Astrocyte (in vitro differentiated cells and primary cell): ENCODE measurements around the gene IL1R1. TPM values are rescaled to one million over a fixed set of nuclear protein-coding genes. Genes with fewer than 3 reads are reported as not detected.

Experiments used
- DNase-seq: peaks from one replicate; pipeline ENCODE4 v3.0.0-alpha.2; 2010; ENCODE audit warnings: low read depth
- FAIRE-seq: peaks from 2 replicates; lab custom pipeline; 2011; peaks lifted over from hg19 to GRCh38; lab: Jason Lieb, UNC
- H2AFZ ChIP-seq: 2 replicates; pipeline ENCODE4 v1.6.0; 2012; ENCODE audit warnings: low read depth, low read length, inconsistent platforms
- H3K27ac ChIP-seq: 2 replicates; pipeline ENCODE4 v1.5.1; 2011; ENCODE audit warnings: low read depth, low read length, inconsistent platforms
- H3K27me3 ChIP-seq: 2 replicates; pipeline ENCODE4 v1.6.0; 2011; ENCODE audit warnings: low read length, inconsistent platforms; ENCODE audit not compliant: insufficient read depth
- H3K36me3 ChIP-seq: 2 replicates; pipeline ENCODE4 v1.5.1; 2011; ENCODE audit warnings: low read length, inconsistent platforms; ENCODE audit not compliant: insufficient read depth
- H3K4me1 ChIP-seq: 2 replicates; pipeline ENCODE4 v1.5.1; 2011; ENCODE audit warnings: low read length, inconsistent platforms; ENCODE audit not compliant: insufficient read depth
- H3K4me2 ChIP-seq: 2 replicates; pipeline ENCODE4 v1.6.0; 2012; ENCODE audit warnings: low read length, inconsistent platforms
- H3K4me3 ChIP-seq: 2 replicates; pipeline ENCODE4 v1.5.1; 2011; ENCODE audit warnings: low read depth, mild to moderate bottlenecking, low read length, inconsistent platforms; ENCODE audit not compliant: insufficient read depth
- H3K79me2 ChIP-seq: 2 replicates; pipeline ENCODE4 v1.6.0; 2012; ENCODE audit warnings: mild to moderate bottlenecking, low read length, inconsistent platforms; ENCODE audit not compliant: insufficient read depth
- H3K9ac ChIP-seq: 2 replicates; pipeline ENCODE4 v1.6.0; 2012; ENCODE audit warnings: mild to moderate bottlenecking, low read length, inconsistent platforms
- H3K9me3 ChIP-seq: 2 replicates; pipeline ENCODE4 v1.5.1; 2012; ENCODE audit warnings: low read depth, mild to moderate bottlenecking, low read length, inconsistent platforms; ENCODE audit not compliant: insufficient read depth
- H4K20me1 ChIP-seq: 2 replicates; pipeline ENCODE4 v1.6.0; 2012; ENCODE audit warnings: low read length, inconsistent platforms; ENCODE audit not compliant: insufficient read depth
- H3K27ac Mint-ChIP-seq: one replicate; pipeline ENCODE4 v1.8.0; 2021; ENCODE audit warnings: mild to moderate bottlenecking, mixed read lengths; ENCODE audit not compliant: unreplicated experiment
- H3K27me3 Mint-ChIP-seq: one replicate; pipeline ENCODE4 v1.8.0; 2021; ENCODE audit warnings: low read depth, mixed read lengths; ENCODE audit not compliant: unreplicated experiment
- H3K36me3 Mint-ChIP-seq: one replicate; pipeline ENCODE4 v1.8.0; 2021; ENCODE audit warnings: low read depth, mixed read lengths; ENCODE audit not compliant: unreplicated experiment
- H3K4me1 Mint-ChIP-seq: one replicate; pipeline ENCODE4 v1.8.0; 2021; ENCODE audit warnings: low read depth, mixed read lengths; ENCODE audit not compliant: unreplicated experiment
- H3K4me3 Mint-ChIP-seq: one replicate; pipeline ENCODE4 v1.8.0; 2021; ENCODE audit warnings: mild to moderate bottlenecking, moderate library complexity, mixed read lengths; ENCODE audit not compliant: unreplicated experiment
- H3K9me3 Mint-ChIP-seq: one replicate; pipeline ENCODE4 v1.8.0; 2021; ENCODE audit warnings: mild to moderate bottlenecking, mixed read lengths; ENCODE audit not compliant: unreplicated experiment
- CTCF ChIP-seq: IDR thresholded peaks from 2 replicates; pipeline ENCODE4 v1.5.1; 2011; ENCODE audit warnings: low read depth, mild to moderate bottlenecking, inconsistent platforms, low read length, moderate library complexity; ENCODE audit not compliant: insufficient read depth
- EZH2 ChIP-seq: IDR thresholded peaks from 2 replicates; pipeline ENCODE4 v1.6.1; 2012; ENCODE audit warnings: mild to moderate bottlenecking, low read length, inconsistent platforms; ENCODE audit not compliant: insufficient read depth
- total RNA-seq: library from RNA; stranded (reverse); gene quantifications from 2 replicates; pipeline ENCODE4 v1.2.1, GENCODE V29; 2021

IL1R1 gene
- total RNA-seq, 1 donor from 2014 or later = 7.5 TPM

- Mint-ChIP-seq H3K27ac (no peak overlapping the region), H3K4me3 (no peak overlapping the region), H3K27me3 (peaks cover 4% of the 10 kb centered on the region), H3K4me1 (peaks cover 20% of the 10 kb centered on the region), H3K36me3 (peaks cover 2% of the 10 kb centered on the region), H3K9me3 (peaks cover 2% of the 10 kb centered on the region)
- Histone ChIP-seq H3K36me3 (no peaks in the 10 kb centered on the region), H4K20me1 (no peaks in the 10 kb centered on the region), H2AFZ (no peak overlapping the region), H3K4me2 (no peak overlapping the region), H3K4me1 (no peaks in the 10 kb centered on the region), H3K9me3 (no peaks in the 10 kb centered on the region), H3K4me3 (no peak overlapping the region), H3K27ac (no peak overlapping the region), H3K27me3 (no peaks in the 10 kb centered on the region), H3K79me2 (no peaks in the 10 kb centered on the region), H3K9ac (no peak overlapping the region)
- FAIRE-seq (no peak), DNase-seq (no peak)
- TF ChIP-seq EZH2 (no peak), CTCF (no peak)
These were observed 5.4 kb upstream of the IL1R1 start for GRCh38 chr2:102137138-102137537.

DNA sequence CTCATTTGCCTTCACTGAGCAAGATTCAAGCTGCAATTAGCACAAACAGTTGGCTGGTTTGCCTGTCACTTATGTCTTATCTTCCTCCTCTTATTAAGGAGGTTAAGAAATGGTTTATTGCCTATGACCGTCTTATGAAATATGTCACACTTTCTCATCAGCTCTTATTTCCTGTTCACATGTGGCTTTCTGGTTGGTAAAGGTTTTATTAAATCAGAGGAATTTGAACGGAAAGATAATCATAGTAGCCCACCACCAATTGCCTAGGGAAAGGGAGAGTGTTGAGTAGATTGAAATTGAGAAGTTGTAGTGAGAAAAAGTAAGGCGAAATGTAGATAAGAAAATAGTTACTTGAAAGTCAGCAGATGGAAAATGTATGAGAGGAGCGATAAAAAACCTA, 4.2 kb upstream of the IL1R1 start:
- Mint-ChIP-seq H3K9me3 (peaks cover 8% of the 10 kb centered on the region), H3K27ac (no peak overlapping the region), H3K27me3 (peaks cover 4% of the 10 kb centered on the region), H3K36me3 (peaks cover 2% of the 10 kb centered on the region), H3K4me3 (no peak overlapping the region), H3K4me1 (peaks cover 24% of the 10 kb centered on the region)
- TF ChIP-seq CTCF = no peak
- TF ChIP-seq EZH2 = no peak
- Histone ChIP-seq H3K27ac (no peak overlapping the region), H3K79me2 (peaks cover 6% of the 10 kb centered on the region), H2AFZ (no peak overlapping the region), H3K27me3 (no peaks in the 10 kb centered on the region), H3K4me2 (no peak overlapping the region), H4K20me1 (no peaks in the 10 kb centered on the region), H3K4me3 (no peak overlapping the region), H3K9me3 (no peaks in the 10 kb centered on the region), H3K36me3 (no peaks in the 10 kb centered on the region), H3K4me1 (peaks cover 5% of the 10 kb centered on the region), H3K9ac (no peak overlapping the region)
- DNase-seq (no peak), FAIRE-seq (no peak)

- Histone ChIP-seq H2AFZ (no peak overlapping the region), H3K36me3 (no peaks in the 10 kb centered on the region), H3K4me2 (no peak overlapping the region), H3K27ac (no peak overlapping the region), H3K27me3 (no peaks in the 10 kb centered on the region), H4K20me1 (no peaks in the 10 kb centered on the region), H3K9ac (no peak overlapping the region), H3K4me3 (no peak overlapping the region), H3K79me2 (peaks cover 20% of the 10 kb centered on the region), H3K9me3 (peaks cover 8% of the 10 kb centered on the region), H3K4me1 (peaks cover 10% of the 10 kb centered on the region)
- peaks cover 19% of the 10 kb centered on the region for H3K9me3 Mint-ChIP-seq
- no peak for FAIRE-seq
- DNase-seq = peak; percentile 41
- H3K27me3 Mint-ChIP-seq = peaks cover 4% of the 10 kb centered on the region
- H3K36me3 Mint-ChIP-seq = peaks cover 6% of the 10 kb centered on the region
- H3K27ac Mint-ChIP-seq = peak overlapping the region; percentile 92
- H3K4me3 Mint-ChIP-seq = no peak overlapping the region
- no peak for TF ChIP-seq EZH2
- TF ChIP-seq CTCF = no peak
- H3K4me1 Mint-ChIP-seq = peaks cover 24% of the 10 kb centered on the region
These were observed 2.7 kb upstream of the IL1R1 start for GRCh38 chr2:102139851-102140250.
